ENCODE measurements around the gene SH3PXD2B. TPM values are rescaled to one million over a fixed set of nuclear protein-coding genes. Genes with fewer than 3 reads are reported as not detected.

Gene SH3PXD2B
- total RNA-seq, 1 donor from 2014 or later, result 60.8 TPM

DNA sequence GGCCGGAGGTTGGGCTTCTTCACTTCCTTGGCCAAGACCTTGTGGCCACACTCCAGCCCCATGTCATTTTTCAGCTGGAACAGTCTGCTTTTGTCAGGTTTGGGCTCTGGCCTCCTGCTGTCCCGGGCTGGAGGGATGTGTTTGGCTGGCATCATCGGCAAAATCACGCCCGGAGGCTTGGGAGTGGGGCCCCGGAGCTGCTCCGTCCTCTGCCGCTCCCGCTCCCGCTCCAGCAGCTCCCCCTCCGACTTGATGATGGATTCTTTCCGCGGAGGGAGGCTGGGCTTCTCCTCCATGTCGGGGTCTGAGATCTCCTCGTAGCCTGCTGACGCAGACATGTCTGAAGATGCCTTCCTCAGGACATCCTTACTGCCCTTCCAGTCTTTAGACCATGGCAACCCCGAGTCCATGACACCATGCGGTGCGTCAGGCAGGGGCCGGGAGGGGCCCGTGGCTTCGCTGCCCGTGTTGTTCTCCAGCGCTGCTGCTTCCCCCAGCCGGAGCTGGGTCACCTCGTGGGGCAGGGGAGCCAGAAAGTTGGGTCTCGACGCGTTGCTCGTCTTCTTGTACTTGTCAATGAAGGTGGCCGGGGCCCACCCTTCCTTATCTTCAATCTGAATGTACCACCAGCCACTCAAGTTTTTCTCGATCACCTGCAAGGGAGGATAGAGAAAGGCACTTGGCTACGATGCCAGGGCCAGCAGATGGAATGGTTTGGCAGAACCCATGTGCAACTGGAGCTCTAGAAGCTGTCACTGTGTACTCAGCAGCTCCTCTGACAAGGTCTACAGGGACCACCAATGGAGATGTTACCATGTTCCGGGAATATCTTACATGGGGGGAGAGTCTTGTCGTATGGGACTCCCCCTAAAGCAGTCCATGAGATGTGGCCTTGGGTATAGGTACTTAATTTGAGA is 114.8 kb downstream of the SH3PXD2B start:
- no peaks in the 10 kb centered on the region for H3K9me3 ChIP-seq
- no peak overlapping the region for H3K4me3 ChIP-seq
- H3K4me1 ChIP-seq, result no peaks in the 10 kb centered on the region
- peaks cover 30 to 83% of the 10 kb centered on the region in 2 donors for H3K36me3 ChIP-seq
- intact Hi-C loops (cut with DNase I), result no loop called here
- TF ChIP-seq CTCF (IDR thresholded peaks at IDR 0.05), result no peak
- no peaks in the 10 kb centered on the region for H3K27me3 ChIP-seq
- no peak overlapping the region for H3K27ac ChIP-seq
- DNase-seq (ENCODE audit: low spot score in 2 of 2), result no peak

DNA sequence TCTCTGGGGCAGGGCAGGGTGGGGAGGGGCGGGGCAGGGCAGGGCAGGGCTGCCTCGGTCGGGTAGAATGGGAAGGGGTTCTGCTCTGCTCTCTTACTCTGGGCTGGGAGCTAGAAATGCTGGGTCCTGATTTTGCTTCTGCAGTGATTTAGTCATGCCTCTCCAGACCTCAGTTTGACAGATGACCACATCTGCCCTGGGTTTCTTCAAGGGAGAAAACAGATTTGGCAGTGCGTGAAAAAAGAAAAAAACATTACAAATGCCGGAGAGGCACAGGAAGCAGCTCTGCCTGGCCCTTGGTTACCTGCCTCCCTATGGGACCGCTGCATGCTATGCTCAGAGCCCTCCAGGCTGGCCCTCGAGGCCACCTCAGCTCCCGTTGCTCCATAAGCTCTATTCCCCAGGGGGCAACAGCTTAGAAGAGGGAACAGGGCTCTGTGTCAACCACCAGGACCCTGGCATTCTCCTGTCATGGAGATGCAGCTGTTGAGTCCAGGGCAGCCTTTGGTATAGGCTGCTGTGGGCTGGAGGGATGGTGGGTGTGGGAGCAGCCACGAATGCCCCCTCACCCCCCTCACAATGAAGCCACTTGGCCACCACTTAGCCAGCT is 117.5 kb downstream of the SH3PXD2B start:
- H3K27me3 ChIP-seq, result no peaks in the 10 kb centered on the region
- H3K9me3 ChIP-seq, result no peaks in the 10 kb centered on the region
- H3K4me3 ChIP-seq, result no peak overlapping the region
- peaks cover 20 to 63% of the 10 kb centered on the region in 2 donors for H3K36me3 ChIP-seq
- intact Hi-C loops (cut with DNase I), result no loop called here
- no peak for TF ChIP-seq CTCF (IDR thresholded peaks at IDR 0.05)
- H3K4me1 ChIP-seq, result no peaks in the 10 kb centered on the region
- no peak for DNase-seq (ENCODE audit: low spot score in 2 of 2)
- no peak overlapping the region for H3K27ac ChIP-seq

DNA sequence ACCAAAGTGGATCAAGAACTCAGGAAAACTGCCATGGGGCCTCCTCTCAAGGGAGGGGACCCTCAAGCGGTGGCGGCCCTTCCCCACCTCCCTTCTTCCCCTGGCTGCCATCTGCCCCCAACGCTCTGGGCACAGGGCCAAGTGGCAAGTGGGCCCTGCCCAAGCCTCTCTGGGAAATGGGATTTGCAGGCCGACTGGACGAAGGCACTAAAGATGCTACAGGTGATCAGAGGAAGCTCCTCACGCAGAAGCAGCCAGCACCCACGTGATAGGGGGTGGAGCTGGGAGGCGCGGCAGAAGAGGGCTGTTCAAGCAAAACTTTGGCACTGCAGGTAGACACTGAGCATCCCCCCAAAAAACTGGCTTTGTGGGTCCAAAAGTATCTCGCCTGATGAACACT is 118.1 kb downstream of the SH3PXD2B start:
- no peak overlapping the region for H3K4me3 ChIP-seq
- H3K9me3 ChIP-seq, result no peaks in the 10 kb centered on the region
- peaks cover 17 to 58% of the 10 kb centered on the region in 2 donors for H3K36me3 ChIP-seq
- intact Hi-C loops (cut with DNase I), result no loop called here
- no peak for DNase-seq (ENCODE audit: low spot score in 2 of 2)
- no peaks in the 10 kb centered on the region for H3K4me1 ChIP-seq
- H3K27me3 ChIP-seq, result no peaks in the 10 kb centered on the region
- no peak overlapping the region for H3K27ac ChIP-seq
- TF ChIP-seq CTCF (IDR thresholded peaks at IDR 0.05), result no peak

GRCh38 chr5:172335721-172336120 is 118.6 kb downstream of the SH3PXD2B start:
- Histone ChIP-seq H3K4me3 (no peak overlapping the region), H3K4me1 (no peaks in the 10 kb centered on the region), H3K9me3 (no peaks in the 10 kb centered on the region), H3K36me3 (peaks cover 13 to 53% of the 10 kb centered on the region in 2 donors), H3K27me3 (no peaks in the 10 kb centered on the region), H3K27ac (no peak overlapping the region)
- no peak for TF ChIP-seq CTCF (IDR thresholded peaks at IDR 0.05)
- intact Hi-C loops (cut with DNase I), result no loop called here
- DNase-seq (ENCODE audit: low spot score in 2 of 2), result no peak

DNA sequence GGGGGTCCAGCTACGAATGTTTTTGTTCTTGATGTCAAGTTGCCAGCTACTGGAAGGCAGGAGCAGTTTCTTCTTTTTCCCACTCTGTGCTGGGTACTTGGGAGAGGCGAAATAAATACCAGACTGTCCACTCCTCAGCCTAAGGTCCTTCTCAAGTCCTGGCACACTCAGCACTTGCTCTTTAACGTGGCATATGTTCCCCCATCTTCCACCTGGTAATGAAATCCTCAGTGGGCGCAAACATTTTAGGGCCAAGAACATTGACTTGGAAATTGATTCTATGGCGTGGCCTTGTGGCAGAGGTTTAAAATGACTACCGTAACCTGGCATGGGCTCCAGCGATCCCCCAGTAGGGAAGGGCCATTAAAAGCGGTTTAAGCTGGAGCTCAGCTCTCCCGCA is 119.7 kb downstream of the SH3PXD2B start:
- H3K4me1 ChIP-seq, result no peaks in the 10 kb centered on the region
- TF ChIP-seq CTCF (IDR thresholded peaks at IDR 0.05), result no peak
- peaks cover 4 to 42% of the 10 kb centered on the region in 2 donors for H3K36me3 ChIP-seq
- no peak overlapping the region for H3K27ac ChIP-seq
- H3K4me3 ChIP-seq, result no peak overlapping the region
- intact Hi-C loops (cut with DNase I), result no loop called here
- H3K9me3 ChIP-seq, result no peaks in the 10 kb centered on the region
- no peak for DNase-seq (ENCODE audit: low spot score in 2 of 2)
- no peaks in the 10 kb centered on the region for H3K27me3 ChIP-seq
